ENCODE data around the gene TOM1.

TOM1 gene

DNA sequence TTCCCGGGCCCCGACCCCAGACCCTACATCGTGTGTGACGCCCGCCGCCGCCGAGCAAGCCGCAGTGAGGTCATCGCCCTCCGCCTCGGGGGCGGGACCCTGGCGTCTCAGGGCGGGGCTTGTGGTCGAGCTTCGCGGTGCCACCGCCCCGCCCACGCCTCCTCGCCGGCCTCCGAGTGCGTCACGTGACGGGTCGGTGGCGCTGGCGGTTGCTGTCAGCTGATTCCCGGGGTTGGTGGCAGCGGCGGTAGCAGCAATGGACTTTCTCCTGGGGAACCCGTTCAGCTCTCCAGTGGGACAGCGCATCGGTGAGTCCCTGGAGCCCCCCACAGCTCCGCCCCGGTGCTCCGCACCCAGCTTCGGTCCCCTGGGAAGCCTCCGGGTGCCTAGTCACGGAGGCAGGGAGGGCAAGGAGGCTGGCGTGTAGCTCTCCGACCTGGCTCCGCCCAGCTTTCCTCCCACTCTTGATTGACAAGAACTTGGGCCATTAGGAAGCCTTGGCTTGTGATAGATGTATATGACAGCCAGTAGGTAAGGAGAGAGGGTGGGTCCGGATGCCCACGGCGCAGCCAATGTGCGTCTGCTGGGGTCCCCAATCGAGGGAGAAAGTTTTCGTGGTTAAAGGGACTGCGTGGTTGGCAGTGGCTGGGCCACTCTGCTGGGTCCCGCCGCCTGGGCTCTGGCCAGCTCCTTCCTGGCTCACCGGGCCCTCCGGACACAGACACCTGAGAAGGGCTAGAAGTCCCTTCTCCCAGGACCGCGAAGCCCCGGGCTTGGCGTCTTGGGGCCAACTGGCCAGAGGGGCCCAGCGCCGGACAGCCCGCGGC lies at the start of gene TOM1:
Gene TOM1, plus strand, starts transcription at position 222 of the 827 bp plus-strand sequence. Its CDS starts 35 bp downstream, at position 257.
- ChIA-PET POLR2A (interaction anchor here (0.7 to 1.9 kb wide), 18 partner anchors 9 to 178 kb away, joined by 3 to 14 read pairs (median 4); partner anchors contain the start of gene HMGXB4), CTCF (interaction anchor here (0.6 to 0.9 kb wide), 2 partner anchors 68 to 131 kb away, joined by 3 to 4 read pairs; no protein-coding TSS in a partner anchor)
- peak; percentile 100 for DNase-seq (ENCODE audit: extremely low spot score)
- no peak for TF ChIP-seq ARNT (IDR thresholded peaks at IDR 0.05)
- no peak for TF ChIP-seq FOXM1 (IDR thresholded peaks at IDR 0.05; ENCODE audit: borderline replicate concordance)
- TF ChIP-seq HDGF (IDR thresholded peaks at IDR 0.05; ENCODE audit: borderline replicate concordance) = 0 out of 2 replicates have a peak, but pooled peaks have one; percentile 20
- TF ChIP-seq L3MBTL2 (conservative IDR thresholded peaks at IDR 0.05) = peak; percentile 60; the same call in 1 of the 2 replicates
- no peak for TF ChIP-seq SUZ12 (IDR thresholded peaks at IDR 0.05)
- no peak for TF ChIP-seq FOXA1 (IDR thresholded peaks at IDR 0.05)
- no peak for TF ChIP-seq FOXK2 (IDR thresholded peaks at IDR 0.05)
- TF ChIP-seq SP1 (IDR thresholded peaks at IDR 0.05) = no peak; the same call in 1 of the 2 replicates
- TF ChIP-seq TARDBP (IDR thresholded peaks at IDR 0.05) = no peak
- TF ChIP-seq ELF4 (IDR thresholded peaks at IDR 0.05) = no peak
- TF ChIP-seq BHLHE40 (IDR thresholded peaks at IDR 0.05; ENCODE audit: borderline replicate concordance) = no peak
- no peak; the same call in 1 of the 2 replicates for TF ChIP-seq LEF1 (IDR thresholded peaks at IDR 0.05; ENCODE audit: borderline replicate concordance)
- no peak for TF ChIP-seq NFRKB (IDR thresholded peaks at IDR 0.05)
- no peak for TF ChIP-seq ZNF384 (IDR thresholded peaks at IDR 0.05)
- no peak for TF ChIP-seq CTBP1 (IDR thresholded peaks at IDR 0.05; ENCODE audit: borderline replicate concordance)
- peak; percentile 100 for TF ChIP-seq PKNOX1 (IDR thresholded peaks at IDR 0.05)

DNA sequence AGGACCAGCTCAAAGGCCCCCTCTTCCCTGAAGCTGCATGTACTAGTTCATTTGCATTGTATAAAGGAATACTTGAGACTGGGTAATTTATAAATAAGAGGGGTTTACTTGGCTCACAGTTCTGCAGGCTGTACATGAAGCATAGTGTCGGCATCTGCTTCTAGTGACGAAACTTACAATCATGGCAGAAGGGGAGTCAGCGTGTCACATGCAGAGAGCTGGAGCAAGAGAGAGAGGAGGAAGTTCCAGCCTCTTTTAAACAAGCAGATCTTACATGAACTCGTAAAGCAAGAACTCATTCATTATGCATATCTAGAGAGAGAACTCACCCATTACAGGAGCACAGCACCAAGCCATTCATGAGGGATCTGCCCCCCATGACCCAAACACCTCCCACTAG lies 49.5 kb upstream of the TOM1 start:
- TF ChIP-seq CTBP1 (IDR thresholded peaks at IDR 0.05; ENCODE audit: borderline replicate concordance) = no peak
- TF ChIP-seq BHLHE40 (IDR thresholded peaks at IDR 0.05; ENCODE audit: borderline replicate concordance) = no peak
- TF ChIP-seq PKNOX1 (IDR thresholded peaks at IDR 0.05) = no peak
- TF ChIP-seq FOXA1 (IDR thresholded peaks at IDR 0.05) = no peak
- TF ChIP-seq SUZ12 (IDR thresholded peaks at IDR 0.05) = no peak
- TF ChIP-seq NFRKB (IDR thresholded peaks at IDR 0.05) = no peak
- no peak for TF ChIP-seq FOXM1 (IDR thresholded peaks at IDR 0.05; ENCODE audit: borderline replicate concordance)
- no peak for TF ChIP-seq SP1 (IDR thresholded peaks at IDR 0.05)
- no peak for TF ChIP-seq LEF1 (IDR thresholded peaks at IDR 0.05; ENCODE audit: borderline replicate concordance)
- no peak for TF ChIP-seq TARDBP (IDR thresholded peaks at IDR 0.05)
- no peak for TF ChIP-seq ZNF384 (IDR thresholded peaks at IDR 0.05)
- TF ChIP-seq ARNT (IDR thresholded peaks at IDR 0.05) = no peak
- TF ChIP-seq L3MBTL2 (conservative IDR thresholded peaks at IDR 0.05) = no peak
- no peak for TF ChIP-seq HDGF (IDR thresholded peaks at IDR 0.05; ENCODE audit: borderline replicate concordance)
- TF ChIP-seq ELF4 (IDR thresholded peaks at IDR 0.05) = no peak
- TF ChIP-seq FOXK2 (IDR thresholded peaks at IDR 0.05) = no peak
- DNase-seq (ENCODE audit: extremely low spot score) = no peak
- POLR2A ChIA-PET = no interaction called here
- CTCF ChIA-PET = no interaction called here

DNA sequence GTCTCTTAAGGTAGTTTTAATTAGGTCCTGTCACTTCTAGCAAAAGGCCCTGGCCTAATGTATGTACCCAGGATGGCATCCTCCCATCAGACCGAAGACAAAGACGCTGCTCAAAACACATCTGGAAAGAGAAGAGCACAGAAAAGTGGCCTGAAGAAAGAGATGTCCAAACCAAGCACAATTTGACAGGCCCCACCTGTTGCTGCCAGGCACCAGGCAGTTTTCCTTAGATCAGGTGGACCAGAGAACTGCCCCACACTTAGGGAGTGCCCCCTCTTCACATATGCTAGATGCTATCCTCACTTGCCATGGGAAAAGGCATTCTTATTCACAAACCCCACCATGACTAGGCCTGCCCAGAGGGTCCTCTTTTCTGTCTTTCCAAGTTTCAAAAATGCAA lies 45.7 kb upstream of the TOM1 start:
- POLR2A ChIA-PET = no interaction called here

DNA sequence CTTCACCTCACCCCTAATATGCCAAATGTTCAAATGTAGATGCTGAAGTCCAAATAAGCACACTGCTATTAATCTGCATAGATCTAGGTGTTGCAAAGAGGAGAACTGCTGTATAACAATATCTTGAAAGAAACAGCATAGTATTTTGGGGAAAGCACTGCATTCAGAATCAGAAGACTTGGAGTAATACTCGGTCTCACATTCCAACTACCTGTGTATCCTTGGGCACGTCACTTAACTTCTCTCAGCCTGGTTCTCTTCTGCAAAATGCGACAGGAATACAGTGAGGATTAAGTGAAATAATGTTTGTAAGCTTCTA lies 42.7 kb upstream of the TOM1 start:
- ChIA-PET CTCF (interaction anchor here (0.8 kb wide), 1 partner anchor 26 kb away, joined by 3 read pairs; no protein-coding TSS in a partner anchor), POLR2A (interaction anchor here (0.6 to 2.8 kb wide), 5 partner anchors 8 to 99 kb away, joined by 3 to 14 read pairs (median 4); partner anchors contain the start of gene TOM1)
- TF ChIP-seq ARNT (IDR thresholded peaks at IDR 0.05) (no peak), L3MBTL2 (conservative IDR thresholded peaks at IDR 0.05) (no peak), TARDBP (IDR thresholded peaks at IDR 0.05) (no peak), PKNOX1 (IDR thresholded peaks at IDR 0.05) (no peak), BHLHE40 (IDR thresholded peaks at IDR 0.05; ENCODE audit: borderline replicate concordance) (no peak), NFRKB (IDR thresholded peaks at IDR 0.05) (no peak), ZNF384 (IDR thresholded peaks at IDR 0.05) (no peak), SUZ12 (IDR thresholded peaks at IDR 0.05) (no peak), ELF4 (IDR thresholded peaks at IDR 0.05) (no peak), LEF1 (IDR thresholded peaks at IDR 0.05; ENCODE audit: borderline replicate concordance) (no peak), SP1 (IDR thresholded peaks at IDR 0.05) (no peak), CTBP1 (IDR thresholded peaks at IDR 0.05; ENCODE audit: borderline replicate concordance) (no peak), FOXM1 (IDR thresholded peaks at IDR 0.05; ENCODE audit: borderline replicate concordance) (no peak), FOXK2 (IDR thresholded peaks at IDR 0.05) (no peak), HDGF (IDR thresholded peaks at IDR 0.05; ENCODE audit: borderline replicate concordance) (no peak), FOXA1 (IDR thresholded peaks at IDR 0.05) (no peak)
- no peak for DNase-seq (ENCODE audit: extremely low spot score)

More for the DNA sequence above, 45.7 kb upstream of the TOM1 start:
- CTCF ChIA-PET = no interaction called here
- DNase-seq (ENCODE audit: extremely low spot score) = no peak
- TF ChIP-seq ELF4 (IDR thresholded peaks at IDR 0.05) (no peak), ARNT (IDR thresholded peaks at IDR 0.05) (no peak), FOXM1 (IDR thresholded peaks at IDR 0.05; ENCODE audit: borderline replicate concordance) (no peak), PKNOX1 (IDR thresholded peaks at IDR 0.05) (no peak), SUZ12 (IDR thresholded peaks at IDR 0.05) (no peak), NFRKB (IDR thresholded peaks at IDR 0.05) (no peak), BHLHE40 (IDR thresholded peaks at IDR 0.05; ENCODE audit: borderline replicate concordance) (no peak), ZNF384 (IDR thresholded peaks at IDR 0.05) (no peak), FOXA1 (IDR thresholded peaks at IDR 0.05) (no peak), FOXK2 (IDR thresholded peaks at IDR 0.05) (no peak), CTBP1 (IDR thresholded peaks at IDR 0.05; ENCODE audit: borderline replicate concordance) (no peak)
